Endodermal cell (in vitro differentiated cells): ENCODE data around the gene ORAI1. TPM values are rescaled to one million over a fixed set of nuclear protein-coding genes. Genes with fewer than 3 reads are reported as not detected.
A peak's percentile ranks its signal among the peaks of the same experiment; 100 is the strongest.
"Not testable (repeated sequence)": the region's sequence is repeated elsewhere in the genome, so short reads cannot be mapped to it uniquely, and the experiment has no call there.

Source experiments
- DNase-seq: peaks from one replicate; pipeline ENCODE4 v3.0.0-alpha.2; 2017
- H3K27ac ChIP-seq: 2 replicates; pipeline ENCODE4 v1.5.1; 2013; ENCODE audit warnings: mild to moderate bottlenecking, low read depth, low read length, moderate library complexity
- H3K27me3 ChIP-seq: 2 replicates; pipeline ENCODE4 v1.6.1; 2013; ENCODE audit warnings: mild to moderate bottlenecking, low read length, moderate library complexity; ENCODE audit not compliant: insufficient read depth, control insufficient read depth, poor library complexity, severe bottlenecking
- H3K36me3 ChIP-seq: 2 replicates; pipeline ENCODE4 v1.7.0; 2013; ENCODE audit warnings: mild to moderate bottlenecking, low read length, moderate library complexity; ENCODE audit not compliant: control insufficient read depth, insufficient read depth
- H3K4me1 ChIP-seq: one replicate; pipeline ENCODE4 v1.7.0; 2013; ENCODE audit warnings: low read length; ENCODE audit not compliant: control insufficient read depth, insufficient read depth
- H3K4me3 ChIP-seq: 2 replicates; pipeline ENCODE4 v1.5.1; 2013; ENCODE audit warnings: mild to moderate bottlenecking, low read length, moderate library complexity
- H3K9ac ChIP-seq: 2 replicates; pipeline ENCODE4 v1.6.1; 2013; ENCODE audit warnings: mild to moderate bottlenecking, low read length, moderate library complexity; ENCODE audit not compliant: poor library complexity, severe bottlenecking; ENCODE audit errors: extremely low read depth
- H3K9me3 ChIP-seq: 2 replicates; pipeline ENCODE4 v1.6.1; 2013; ENCODE audit warnings: mild to moderate bottlenecking, low read length, moderate library complexity; ENCODE audit not compliant: control insufficient read depth
- H3K27ac Mint-ChIP-seq: 2 replicates; pipeline ENCODE4 v1.8.0; 2020; ENCODE audit warnings: mixed read lengths
- H3K27me3 Mint-ChIP-seq: 2 replicates; pipeline ENCODE4 v1.8.0; 2021; ENCODE audit warnings: mild to moderate bottlenecking, mixed read lengths; ENCODE audit not compliant: insufficient read depth
- H3K36me3 Mint-ChIP-seq: 2 replicates; pipeline ENCODE4 v1.8.0; 2020; ENCODE audit warnings: low read depth, mixed read lengths
- H3K4me1 Mint-ChIP-seq: 2 replicates; pipeline ENCODE4 v1.8.0; 2020; ENCODE audit warnings: mixed read lengths
- H3K4me3 Mint-ChIP-seq: 2 replicates; pipeline ENCODE4 v1.8.0; 2020; ENCODE audit warnings: mild to moderate bottlenecking, moderate library complexity, mixed read lengths
- H3K9me3 Mint-ChIP-seq: 2 replicates; pipeline ENCODE4 v1.8.0; 2020; ENCODE audit warnings: mild to moderate bottlenecking, mixed read lengths
- WGBS, 2 experiments: methylation state at CpG; one replicate each; pipeline versions ENCODE4 v1.1.5 to v1.1.7; 2013; ENCODE audit warnings: missing lambda C conversion rate in 2 of 2, mixed read lengths in 1 of 2; ENCODE audit not compliant: insufficient coverage in 1 of 2, insufficient read length in 1 of 2; 5-methylcytosine and 5-hydroxymethylcytosine counted together
- total RNA-seq, 2 donors: library from RNA; stranded (reverse); fragmentation: NEBNext Ultra II Directional in 1 of 2; extraction: Animal tissue kit (Norgen Biotek cat#: 25700) in 1 of 2; gene quantifications; 2 replicates in 1 of 2; 3 replicates in 1 of 2; pipeline ENCODE4 v1.2.1, GENCODE V29; 2021
- TF ChIP-seq, protein P1 (sequence below): fragments of 200-600 bp; sonication (generic); conservative IDR thresholded peaks from 2 replicates; pipeline ENCODE4 v1.5.0; 2021; ENCODE audit warnings: antibody characterized with exemption, mild to moderate bottlenecking

Gene ORAI1
- total RNA-seq, 2 donors from 2014 or later = 35.3 to 39.2 TPM

DNA sequence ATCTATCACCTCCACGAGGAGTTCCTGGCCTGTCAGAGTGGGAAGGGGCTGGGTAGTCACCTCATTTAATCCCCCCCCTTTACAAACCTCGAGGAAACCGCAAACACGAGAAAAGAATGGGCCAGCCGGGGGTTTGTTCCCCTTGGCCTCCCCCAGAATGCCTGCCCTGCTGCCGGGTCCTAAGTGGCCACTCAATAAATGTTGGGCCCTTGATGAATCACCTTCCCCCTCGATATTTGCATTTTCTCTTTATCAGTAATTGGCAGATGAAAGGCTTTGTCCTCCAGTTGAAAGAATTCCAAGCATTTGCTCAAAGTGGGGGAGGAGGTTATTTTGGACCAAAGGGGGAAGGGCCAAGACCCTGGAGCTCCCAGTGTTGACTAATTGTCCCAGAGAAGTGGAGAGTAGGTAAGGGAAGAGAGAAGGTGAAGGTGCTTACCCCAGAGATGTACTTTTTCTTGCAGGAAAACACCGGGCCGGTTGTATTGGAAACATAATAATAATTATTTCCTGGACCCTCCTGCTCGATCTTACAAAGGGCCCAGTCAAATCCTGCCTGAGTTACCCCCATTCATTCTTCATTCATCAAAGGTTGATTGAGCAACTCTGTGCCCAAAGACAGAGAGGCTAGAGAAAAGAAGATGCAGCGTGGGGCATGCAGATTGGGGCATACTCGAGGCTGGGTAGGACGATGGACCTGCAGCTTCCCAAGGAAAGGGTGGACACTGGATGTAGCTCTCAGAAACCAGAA, 43.6 kb upstream of the ORAI1 start:
- Mint-ChIP-seq H3K4me3 (peak overlapping the region; percentile 72), H3K27ac (peak overlapping the region; percentile 98), H3K9me3 (no peaks in the 10 kb centered on the region), H3K36me3 (no peaks in the 10 kb centered on the region), H3K27me3 (no peaks in the 10 kb centered on the region), H3K4me1 (peaks cover 17% of the 10 kb centered on the region)
- Histone ChIP-seq H3K4me1 (peaks cover 5% of the 10 kb centered on the region), H3K9me3 (no peaks in the 10 kb centered on the region), H3K27ac (peak overlapping the region; percentile 83), H3K9ac (peak overlapping the region; percentile 97), H3K36me3 (no peaks in the 10 kb centered on the region), H3K27me3 (no peaks in the 10 kb centered on the region), H3K4me3 (peak overlapping the region; percentile 85)
- DNase-seq = peak; percentile 93
- TF ChIP-seq, protein P1, sequence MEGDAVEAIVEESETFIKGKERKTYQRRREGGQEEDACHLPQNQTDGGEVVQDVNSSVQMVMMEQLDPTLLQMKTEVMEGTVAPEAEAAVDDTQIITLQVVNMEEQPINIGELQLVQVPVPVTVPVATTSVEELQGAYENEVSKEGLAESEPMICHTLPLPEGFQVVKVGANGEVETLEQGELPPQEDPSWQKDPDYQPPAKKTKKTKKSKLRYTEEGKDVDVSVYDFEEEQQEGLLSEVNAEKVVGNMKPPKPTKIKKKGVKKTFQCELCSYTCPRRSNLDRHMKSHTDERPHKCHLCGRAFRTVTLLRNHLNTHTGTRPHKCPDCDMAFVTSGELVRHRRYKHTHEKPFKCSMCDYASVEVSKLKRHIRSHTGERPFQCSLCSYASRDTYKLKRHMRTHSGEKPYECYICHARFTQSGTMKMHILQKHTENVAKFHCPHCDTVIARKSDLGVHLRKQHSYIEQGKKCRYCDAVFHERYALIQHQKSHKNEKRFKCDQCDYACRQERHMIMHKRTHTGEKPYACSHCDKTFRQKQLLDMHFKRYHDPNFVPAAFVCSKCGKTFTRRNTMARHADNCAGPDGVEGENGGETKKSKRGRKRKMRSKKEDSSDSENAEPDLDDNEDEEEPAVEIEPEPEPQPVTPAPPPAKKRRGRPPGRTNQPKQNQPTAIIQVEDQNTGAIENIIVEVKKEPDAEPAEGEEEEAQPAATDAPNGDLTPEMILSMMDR = no peak
- WGBS, 2 experiments = 0 to 7% methylated on average over 5 to 13 of the region's 13 CpGs

DNA sequence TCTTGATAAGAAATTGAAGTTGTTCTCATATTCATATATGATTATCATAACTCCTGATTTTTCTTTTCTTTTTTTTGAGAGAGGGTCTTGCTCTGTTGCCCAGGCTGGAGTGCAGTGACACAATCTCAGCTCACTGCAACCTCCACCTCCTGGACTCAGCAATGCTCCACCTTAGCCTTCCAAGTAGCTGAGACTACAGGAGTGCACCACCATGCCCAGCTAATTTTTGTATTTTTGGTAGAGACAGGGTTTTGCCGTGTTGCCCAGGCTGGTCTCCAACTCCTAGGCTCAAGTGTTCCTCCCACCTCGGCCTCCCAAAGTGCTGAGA, 43.0 kb upstream of the ORAI1 start:
- H3K4me3 Mint-ChIP-seq = peak overlapping the region; percentile 72
- 78% methylated on average over 2 of the region's 2 CpGs; no CpG with 5 or more reads in 1 of the 2 experiments for WGBS, 2 experiments
- H3K9me3 Mint-ChIP-seq, H3K27me3 ChIP-seq, H3K4me1 ChIP-seq, H3K36me3 ChIP-seq, H3K27me3 Mint-ChIP-seq, H3K9me3 ChIP-seq, DNase-seq, H3K36me3 Mint-ChIP-seq: not testable (repeated sequence)
- peak overlapping the region; percentile 98 for H3K27ac Mint-ChIP-seq
- Histone ChIP-seq H3K27ac (peak overlapping the region; percentile 83), H3K4me3 (peak overlapping the region; percentile 85), H3K9ac (peak overlapping the region; percentile 97)
- peaks cover 17% of the 10 kb centered on the region for H3K4me1 Mint-ChIP-seq

DNA sequence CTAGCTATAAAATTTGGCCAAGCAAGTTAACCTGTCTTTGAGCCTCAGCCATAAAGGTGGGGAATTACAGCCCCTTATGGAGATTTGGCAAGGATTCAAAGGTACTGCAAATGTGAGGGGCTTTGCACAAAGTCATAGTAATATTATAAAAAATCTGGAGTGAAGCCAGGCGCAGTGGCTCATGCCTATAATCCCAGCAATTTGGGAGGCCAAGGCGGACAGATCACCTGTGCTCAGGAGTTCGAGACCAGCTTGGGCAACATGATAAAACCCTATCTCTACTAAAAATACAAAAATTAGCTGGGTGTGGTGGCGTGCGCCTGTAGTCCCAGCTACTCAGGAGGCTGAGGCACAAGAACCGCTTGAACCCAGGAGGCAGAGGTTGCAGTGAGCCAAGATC, 41.4 kb upstream of the ORAI1 start:
- H3K27me3 Mint-ChIP-seq, H3K4me1 ChIP-seq, H3K36me3 ChIP-seq, H3K4me3 ChIP-seq, H3K27ac ChIP-seq, H3K9ac ChIP-seq, DNase-seq, H3K27me3 ChIP-seq, H3K27ac Mint-ChIP-seq, H3K9me3 ChIP-seq, H3K36me3 Mint-ChIP-seq, H3K4me3 Mint-ChIP-seq, H3K9me3 Mint-ChIP-seq: not testable (repeated sequence)
- WGBS, 2 experiments = 97 to 98% methylated on average over 6 of the region's 6 CpGs
- H3K4me1 Mint-ChIP-seq = peaks cover 17% of the 10 kb centered on the region

DNA sequence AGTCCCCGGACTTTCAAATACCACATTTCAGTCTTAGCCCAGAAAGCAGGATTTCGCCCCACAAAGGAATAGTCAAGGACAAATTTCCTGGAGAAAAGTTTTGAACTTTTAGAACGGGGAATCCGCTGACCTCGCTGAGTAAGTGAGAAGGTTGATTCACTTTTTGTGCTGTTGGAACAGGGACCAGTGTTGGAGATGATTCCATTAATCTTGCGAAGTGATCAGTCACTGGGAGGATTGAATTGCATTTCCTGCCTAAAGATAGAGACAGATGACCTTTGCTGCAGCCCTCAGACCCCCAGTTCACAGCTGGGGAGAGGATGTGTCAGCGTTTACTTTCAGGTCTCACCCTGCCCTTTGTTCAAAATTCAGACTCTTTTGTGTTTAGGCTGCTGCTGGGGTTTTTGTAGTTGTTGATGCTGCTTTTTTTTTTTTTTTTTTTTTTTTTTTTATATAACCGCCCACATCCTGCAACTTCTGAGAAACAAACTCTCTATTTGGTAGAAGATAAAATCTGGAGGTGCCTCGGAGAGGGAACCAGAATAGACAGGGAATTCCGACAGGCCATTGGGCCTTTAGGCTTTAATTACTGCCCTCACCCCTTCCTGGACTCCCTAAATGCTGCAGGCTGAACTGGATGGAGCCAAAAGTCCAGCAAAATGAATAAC, 35.7 kb upstream of the ORAI1 start:
- peak overlapping the region; percentile 91 for H3K27ac ChIP-seq
- Mint-ChIP-seq H3K4me3 (peak overlapping the region; percentile 30), H3K36me3 (peaks cover 21% of the 10 kb centered on the region), H3K9me3 (no peaks in the 10 kb centered on the region), H3K27ac (peak overlapping the region; percentile 97), H3K4me1 (peaks cover 13% of the 10 kb centered on the region), H3K27me3 (no peaks in the 10 kb centered on the region)
- H3K4me1 ChIP-seq = no peaks in the 10 kb centered on the region
- peak overlapping the region; percentile 32 for H3K9ac ChIP-seq
- peaks cover 4% of the 10 kb centered on the region for H3K36me3 ChIP-seq
- no peaks in the 10 kb centered on the region for H3K27me3 ChIP-seq
- no peaks in the 10 kb centered on the region for H3K9me3 ChIP-seq
- DNase-seq = no peak
- H3K4me3 ChIP-seq = no peak overlapping the region
- 28 to 50% methylated on average over 7 to 9 of the region's 10 CpGs for WGBS, 2 experiments
- TF ChIP-seq, protein P1 = no peak
